Ishikawa (cell line): Measurements from ENCODE around the gene FGGY.

ENCODE experiments used
- CEBPB ChIP-seq: IDR thresholded peaks from 2 replicates; pipeline ENCODE4 v1.6.1; 2012
- NFIC ChIP-seq: IDR thresholded peaks from 2 replicates; pipeline ENCODE4 v1.6.1; 2012
- RAD21 ChIP-seq: IDR thresholded peaks from 2 replicates; pipeline ENCODE4 v1.6.1; 2012; ENCODE audit warnings: low read depth
- YY1 ChIP-seq: IDR thresholded peaks from 2 replicates; pipeline ENCODE4 v1.6.1; 2012; ENCODE audit warnings: low read depth
- TF ChIP-seq, protein P1 (sequence below): IDR thresholded peaks from 2 replicates; pipeline ENCODE4 v1.6.1; 2012; ENCODE audit warnings: low read depth, mild to moderate bottlenecking

DNA sequence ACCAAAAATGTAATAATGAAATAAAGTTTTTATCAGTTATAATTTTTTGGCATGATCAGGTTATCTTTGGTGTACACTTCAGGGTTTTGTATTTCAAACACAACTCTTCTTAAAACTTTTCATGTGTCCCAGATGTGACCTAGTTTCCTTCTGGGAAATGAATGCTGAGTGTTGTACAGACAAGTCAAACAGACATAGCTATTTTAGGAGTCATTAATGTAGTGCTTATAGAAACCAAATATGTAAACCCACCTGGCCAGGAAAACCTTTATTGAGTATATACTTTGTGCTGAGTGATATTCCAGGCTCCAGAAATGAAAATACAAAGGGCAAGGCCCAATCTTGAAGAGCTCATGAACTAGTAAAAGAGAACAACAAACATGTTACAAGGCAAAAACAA is 491.9 kb downstream of the FGGY start:
- TF ChIP-seq, protein P1, sequence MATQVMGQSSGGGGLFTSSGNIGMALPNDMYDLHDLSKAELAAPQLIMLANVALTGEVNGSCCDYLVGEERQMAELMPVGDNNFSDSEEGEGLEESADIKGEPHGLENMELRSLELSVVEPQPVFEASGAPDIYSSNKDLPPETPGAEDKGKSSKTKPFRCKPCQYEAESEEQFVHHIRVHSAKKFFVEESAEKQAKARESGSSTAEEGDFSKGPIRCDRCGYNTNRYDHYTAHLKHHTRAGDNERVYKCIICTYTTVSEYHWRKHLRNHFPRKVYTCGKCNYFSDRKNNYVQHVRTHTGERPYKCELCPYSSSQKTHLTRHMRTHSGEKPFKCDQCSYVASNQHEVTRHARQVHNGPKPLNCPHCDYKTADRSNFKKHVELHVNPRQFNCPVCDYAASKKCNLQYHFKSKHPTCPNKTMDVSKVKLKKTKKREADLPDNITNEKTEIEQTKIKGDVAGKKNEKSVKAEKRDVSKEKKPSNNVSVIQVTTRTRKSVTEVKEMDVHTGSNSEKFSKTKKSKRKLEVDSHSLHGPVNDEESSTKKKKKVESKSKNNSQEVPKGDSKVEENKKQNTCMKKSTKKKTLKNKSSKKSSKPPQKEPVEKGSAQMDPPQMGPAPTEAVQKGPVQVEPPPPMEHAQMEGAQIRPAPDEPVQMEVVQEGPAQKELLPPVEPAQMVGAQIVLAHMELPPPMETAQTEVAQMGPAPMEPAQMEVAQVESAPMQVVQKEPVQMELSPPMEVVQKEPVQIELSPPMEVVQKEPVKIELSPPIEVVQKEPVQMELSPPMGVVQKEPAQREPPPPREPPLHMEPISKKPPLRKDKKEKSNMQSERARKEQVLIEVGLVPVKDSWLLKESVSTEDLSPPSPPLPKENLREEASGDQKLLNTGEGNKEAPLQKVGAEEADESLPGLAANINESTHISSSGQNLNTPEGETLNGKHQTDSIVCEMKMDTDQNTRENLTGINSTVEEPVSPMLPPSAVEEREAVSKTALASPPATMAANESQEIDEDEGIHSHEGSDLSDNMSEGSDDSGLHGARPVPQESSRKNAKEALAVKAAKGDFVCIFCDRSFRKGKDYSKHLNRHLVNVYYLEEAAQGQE = no peak
- TF ChIP-seq YY1 = no peak
- no peak for TF ChIP-seq NFIC
- TF ChIP-seq RAD21 = no peak
- no peak for TF ChIP-seq CEBPB
